Panc1 (cell line): Measurements from ENCODE around the gene HCRTR1. TPM values are rescaled to one million over a fixed set of nuclear protein-coding genes. Genes with fewer than 3 reads are reported as not detected.

Experiments
- ATAC-seq: fragments of 200-7000 bp; cut with Tn5 transposase; 2 replicates; pipeline ENCODE4 v1.9.1; 2020; ENCODE audit warnings: mild to moderate bottlenecking, moderate library complexity
- BruUV-seq: library from RNA; stranded (reverse); fragments of 400-500 nt; replicated peaks from 2 replicates; lab custom pipeline; 2021; lab: Mats Ljungman, UMichigan
- CTCF ChIA-PET: fragments of 300-600 bp; sonication (Branson Sonifier 250); formaldehyde crosslinking; loops from one replicate; lab custom pipeline; 2022; ENCODE audit warnings: antibody characterized with exemption; lab: Charles Lee
- POLR2A ChIA-PET: fragments of 300-600 bp; sonication (Branson Sonifier 250); formaldehyde crosslinking; loops from one replicate; lab custom pipeline; 2022; ENCODE audit warnings: antibody characterized with exemption; lab: Charles Lee
- DNase-seq: peaks from one replicate; pipeline ENCODE4 v3.0.0-alpha.2; 2010; ENCODE audit warnings: low read depth, low spot score
- H3K27ac ChIP-seq: 2 replicates; pipeline ENCODE4 v1.5.1; 2011; ENCODE audit warnings: mild to moderate bottlenecking, low read length, inconsistent platforms
- H3K27me3 ChIP-seq: fragments of 200-500 bp; sonication (Bioruptor generic); 2 replicates; pipeline ENCODE4 v1.6.0; 2014; ENCODE audit warnings: low read length, inconsistent platforms; ENCODE audit not compliant: control insufficient read depth, insufficient read depth
- H3K36me3 ChIP-seq: fragments of 200-500 bp; sonication (Bioruptor generic); 2 replicates; pipeline ENCODE4 v1.5.1; 2014; ENCODE audit warnings: inconsistent platforms, mild to moderate bottlenecking, low read length, moderate library complexity; ENCODE audit not compliant: control insufficient read depth, insufficient read depth
- H3K4me1 ChIP-seq: 2 replicates; pipeline ENCODE4 v1.5.1; 2011; ENCODE audit warnings: inconsistent platforms, mild to moderate bottlenecking, low read length, moderate library complexity; ENCODE audit not compliant: control insufficient read depth, insufficient read depth
- H3K4me3 ChIP-seq, 2 experiments: 2 replicates each; pipeline ENCODE4 v1.5.1; 2011 to 2012; ENCODE audit warnings: low read depth in 2 of 2, low read length in 2 of 2, mild to moderate bottlenecking in 2 of 2, inconsistent platforms in 1 of 2, moderate library complexity in 1 of 2
- H3K9me3 ChIP-seq: fragments of 200-500 bp; sonication (Bioruptor generic); 2 replicates; pipeline ENCODE4 v1.5.1; 2014; ENCODE audit warnings: low read depth, mild to moderate bottlenecking, inconsistent platforms, low read length, moderate library complexity; ENCODE audit not compliant: control insufficient read depth, insufficient read depth
- POLR2AphosphoS5 ChIP-seq: IDR thresholded peaks from 2 replicates; pipeline ENCODE4 v1.6.1; 2012; ENCODE audit warnings: mild to moderate bottlenecking, low read depth, low read length, moderate library complexity
- SIN3A ChIP-seq: IDR thresholded peaks from 2 replicates; pipeline ENCODE4 v1.6.1; 2012; ENCODE audit warnings: low read depth, mild to moderate bottlenecking, low read length, moderate library complexity, borderline replicate concordance; ENCODE audit not compliant: insufficient read depth
- TCF7L2 ChIP-seq: IDR thresholded peaks from 2 replicates; pipeline ENCODE4 v1.6.1; 2011; ENCODE audit warnings: mild to moderate bottlenecking, low read depth, low read length, inconsistent platforms
- in situ Hi-C: cut with HindIII; loops from 2 replicates; pipeline ENCODE4 v1.10.0; 2016; ENCODE audit warnings: low sequenced_read_pairs, low pct_unique_long_range_greater_than_20kb
- intact Hi-C: fragments of 100-400 bp; cut with micrococcal nuclease; formaldehyde crosslinking; loops from one replicate; pipeline ENCODE4 v1.10.0; 2022; ENCODE audit not compliant: unreplicated experiment
- total RNA-seq: library from RNA; stranded (reverse); gene quantifications from one replicate; pipeline ENCODE4 v1.2.1, GENCODE V29; 2021; ENCODE audit not compliant: unreplicated experiment
- TF ChIP-seq, protein P1 (sequence below): fragments of 450-650 bp; IDR thresholded peaks from 2 replicates; pipeline ENCODE4 v1.5.1; 2017; ENCODE audit warnings: mild to moderate bottlenecking
- TF ChIP-seq, protein P2 (sequence below), 2 experiments: IDR thresholded peaks; 2 replicates each; pipeline ENCODE4 v1.6.1; 2011 to 2012; ENCODE audit warnings: low read depth in 2 of 2, control low read depth in 1 of 2, low read length in 1 of 2, mild to moderate bottlenecking in 1 of 2, moderate library complexity in 1 of 2; ENCODE audit not compliant: insufficient read depth in 1 of 2

HCRTR1 gene
- total RNA-seq, 1 experiment from 2014 or later, result 0.18 TPM

DNA sequence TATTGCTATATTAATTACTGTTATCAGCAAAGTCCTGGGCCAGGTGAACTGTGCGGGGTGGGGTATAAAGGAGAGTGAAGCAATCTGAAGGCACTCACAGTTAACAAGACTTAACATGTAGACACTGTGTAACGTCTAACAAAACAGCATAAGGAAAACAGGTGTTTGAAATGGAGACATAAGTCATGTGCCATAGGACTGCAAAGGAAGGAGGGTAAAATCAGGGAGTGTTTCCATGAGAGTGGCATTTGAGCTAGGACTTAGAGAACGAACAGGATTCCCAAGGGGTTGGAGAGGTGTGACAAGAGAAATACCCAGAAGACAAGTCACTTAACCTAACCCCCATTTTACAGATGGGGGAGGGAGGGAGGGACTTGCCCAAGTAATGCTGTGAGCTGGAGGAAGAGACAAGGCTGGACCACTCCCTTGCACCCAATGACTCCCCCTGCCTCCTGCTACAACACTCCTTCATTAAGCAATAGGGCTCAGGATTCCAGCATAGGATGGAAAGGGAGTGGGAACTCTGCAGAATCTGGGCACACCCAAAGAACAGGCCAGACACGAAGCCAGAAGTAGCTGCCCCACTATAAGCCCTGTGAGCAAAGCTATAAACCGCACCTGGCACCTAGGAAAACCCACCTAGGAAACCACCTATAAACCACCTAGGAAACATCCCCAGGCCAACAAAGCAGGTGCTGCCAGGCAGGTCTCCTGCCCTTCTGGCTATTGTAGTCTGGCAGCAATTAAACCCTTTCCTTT, 20.6 kb downstream of the HCRTR1 start:
- intact Hi-C loops (no loop called here), in situ Hi-C loops (no loop called here)
- Histone ChIP-seq H3K27me3 (no peaks in the 10 kb centered on the region), H3K9me3 (no peaks in the 10 kb centered on the region), H3K4me3 (no peak overlapping the region), H3K4me1 (peaks cover 15% of the 10 kb centered on the region), H3K36me3 (no peaks in the 10 kb centered on the region), H3K27ac (no peak overlapping the region)
- CTCF ChIA-PET, result no interaction called here
- TF ChIP-seq SIN3A, result no peak
- TF ChIP-seq, protein P1, sequence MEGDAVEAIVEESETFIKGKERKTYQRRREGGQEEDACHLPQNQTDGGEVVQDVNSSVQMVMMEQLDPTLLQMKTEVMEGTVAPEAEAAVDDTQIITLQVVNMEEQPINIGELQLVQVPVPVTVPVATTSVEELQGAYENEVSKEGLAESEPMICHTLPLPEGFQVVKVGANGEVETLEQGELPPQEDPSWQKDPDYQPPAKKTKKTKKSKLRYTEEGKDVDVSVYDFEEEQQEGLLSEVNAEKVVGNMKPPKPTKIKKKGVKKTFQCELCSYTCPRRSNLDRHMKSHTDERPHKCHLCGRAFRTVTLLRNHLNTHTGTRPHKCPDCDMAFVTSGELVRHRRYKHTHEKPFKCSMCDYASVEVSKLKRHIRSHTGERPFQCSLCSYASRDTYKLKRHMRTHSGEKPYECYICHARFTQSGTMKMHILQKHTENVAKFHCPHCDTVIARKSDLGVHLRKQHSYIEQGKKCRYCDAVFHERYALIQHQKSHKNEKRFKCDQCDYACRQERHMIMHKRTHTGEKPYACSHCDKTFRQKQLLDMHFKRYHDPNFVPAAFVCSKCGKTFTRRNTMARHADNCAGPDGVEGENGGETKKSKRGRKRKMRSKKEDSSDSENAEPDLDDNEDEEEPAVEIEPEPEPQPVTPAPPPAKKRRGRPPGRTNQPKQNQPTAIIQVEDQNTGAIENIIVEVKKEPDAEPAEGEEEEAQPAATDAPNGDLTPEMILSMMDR, result no peak
- ATAC-seq, result no peak
- DNase-seq, result no peak
- BruUV-seq, result no TSS peak
- POLR2A ChIA-PET, result interaction anchor here (0.6 kb wide), 2 partner anchors 331 to 336 kb away, joined by 4 to 6 read pairs; no protein-coding TSS in a partner anchor

DNA sequence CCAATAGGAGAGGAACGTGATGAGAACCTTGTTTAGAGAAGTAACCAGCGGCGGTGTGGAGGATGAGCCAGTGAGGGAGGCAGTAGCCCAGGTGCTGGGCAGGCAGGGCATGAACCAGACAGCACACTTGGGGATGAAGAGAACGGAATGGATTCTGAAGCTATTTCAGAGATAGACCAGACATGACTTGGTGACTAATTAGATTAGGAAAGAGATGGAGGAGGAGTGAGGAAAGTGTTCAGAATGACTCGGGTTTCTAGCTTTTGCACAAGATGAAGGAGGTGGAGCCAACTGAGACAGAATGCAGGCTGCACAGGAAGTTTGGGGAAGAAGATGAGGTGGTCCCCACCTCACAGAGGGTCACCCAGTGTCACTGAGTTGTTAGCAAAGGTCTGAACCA, 22.1 kb downstream of the HCRTR1 start:
- ATAC-seq (no peak), DNase-seq (no peak)
- H3K27me3 ChIP-seq, result no peaks in the 10 kb centered on the region
- BruUV-seq, result no TSS peak
- POLR2A ChIA-PET, result no interaction called here
- TF ChIP-seq POLR2AphosphoS5 (no peak), TCF7L2 (no peak), SIN3A (no peak)
- TF ChIP-seq, protein P1, result no peak
- TF ChIP-seq, protein P2, sequence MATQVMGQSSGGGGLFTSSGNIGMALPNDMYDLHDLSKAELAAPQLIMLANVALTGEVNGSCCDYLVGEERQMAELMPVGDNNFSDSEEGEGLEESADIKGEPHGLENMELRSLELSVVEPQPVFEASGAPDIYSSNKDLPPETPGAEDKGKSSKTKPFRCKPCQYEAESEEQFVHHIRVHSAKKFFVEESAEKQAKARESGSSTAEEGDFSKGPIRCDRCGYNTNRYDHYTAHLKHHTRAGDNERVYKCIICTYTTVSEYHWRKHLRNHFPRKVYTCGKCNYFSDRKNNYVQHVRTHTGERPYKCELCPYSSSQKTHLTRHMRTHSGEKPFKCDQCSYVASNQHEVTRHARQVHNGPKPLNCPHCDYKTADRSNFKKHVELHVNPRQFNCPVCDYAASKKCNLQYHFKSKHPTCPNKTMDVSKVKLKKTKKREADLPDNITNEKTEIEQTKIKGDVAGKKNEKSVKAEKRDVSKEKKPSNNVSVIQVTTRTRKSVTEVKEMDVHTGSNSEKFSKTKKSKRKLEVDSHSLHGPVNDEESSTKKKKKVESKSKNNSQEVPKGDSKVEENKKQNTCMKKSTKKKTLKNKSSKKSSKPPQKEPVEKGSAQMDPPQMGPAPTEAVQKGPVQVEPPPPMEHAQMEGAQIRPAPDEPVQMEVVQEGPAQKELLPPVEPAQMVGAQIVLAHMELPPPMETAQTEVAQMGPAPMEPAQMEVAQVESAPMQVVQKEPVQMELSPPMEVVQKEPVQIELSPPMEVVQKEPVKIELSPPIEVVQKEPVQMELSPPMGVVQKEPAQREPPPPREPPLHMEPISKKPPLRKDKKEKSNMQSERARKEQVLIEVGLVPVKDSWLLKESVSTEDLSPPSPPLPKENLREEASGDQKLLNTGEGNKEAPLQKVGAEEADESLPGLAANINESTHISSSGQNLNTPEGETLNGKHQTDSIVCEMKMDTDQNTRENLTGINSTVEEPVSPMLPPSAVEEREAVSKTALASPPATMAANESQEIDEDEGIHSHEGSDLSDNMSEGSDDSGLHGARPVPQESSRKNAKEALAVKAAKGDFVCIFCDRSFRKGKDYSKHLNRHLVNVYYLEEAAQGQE (IDR thresholded peaks at IDR 0.05; ENCODE audit: insufficient read depth in 1 of 2, low read depth in 2 of 2, low read length in 1 of 2), result no peak
- no peak overlapping the region for H3K27ac ChIP-seq
- no peaks in the 10 kb centered on the region; the same call in 1 of the 2 replicates for H3K36me3 ChIP-seq
- peaks cover 22% of the 10 kb centered on the region for H3K4me1 ChIP-seq
- no peak overlapping the region for H3K4me3 ChIP-seq
- intact Hi-C loops (no loop called here), in situ Hi-C loops (no loop called here)
- CTCF ChIA-PET, result no interaction called here
- no peaks in the 10 kb centered on the region for H3K9me3 ChIP-seq
